SK-N-SH treated with all-trans-retinoic acid at 6 μM for 48 hours (cell line): ENCODE data around the gene CTNNAL1.

Experiments
- ARNTL ChIP-seq: fragments of 450-650 bp; formaldehyde crosslinking; IDR thresholded peaks from 2 replicates; pipeline ENCODE4 v1.5.0; 2020; ENCODE audit warnings: low read depth, mild to moderate bottlenecking, moderate library complexity, borderline replicate concordance
- BACH2 ChIP-seq: fragments of 250-450 bp; sonication (Bioruptor Pico); IDR thresholded peaks from 2 replicates; pipeline ENCODE4 v1.9.0; 2021; ENCODE audit warnings: mild to moderate bottlenecking, borderline replicate concordance
- ESRRG ChIP-seq: fragments of 250-450 bp; sonication (Bioruptor Pico); IDR thresholded peaks from 2 replicates; pipeline ENCODE4 v1.6.1; 2021; ENCODE audit warnings: mild to moderate bottlenecking
- GLIS3 ChIP-seq: fragments of 250-450 bp; sonication (Bioruptor Pico); IDR thresholded peaks from 2 replicates; pipeline ENCODE4 v1.5.0; 2020; ENCODE audit warnings: mild to moderate bottlenecking, moderate library complexity
- ISL1 ChIP-seq: fragments of 250-450 bp; sonication (Bioruptor Pico); IDR thresholded peaks from 2 replicates; pipeline ENCODE4 v2.1.2; 2022; ENCODE audit warnings: mild to moderate bottlenecking, moderate library complexity
- RARB ChIP-seq: fragments of 250-450 bp; sonication (Bioruptor Pico); IDR thresholded peaks from 2 replicates; pipeline ENCODE4 v1.8.0; 2021; ENCODE audit warnings: mild to moderate bottlenecking, moderate library complexity
- SNAI2 ChIP-seq: fragments of 250-450 bp; sonication (Bioruptor Pico); IDR thresholded peaks from 2 replicates; pipeline ENCODE4 v1.5.0; 2020; ENCODE audit warnings: mild to moderate bottlenecking, moderate library complexity
- ZC3H10 ChIP-seq: fragments of 250-450 bp; sonication (Bioruptor Pico); IDR thresholded peaks from 2 replicates; pipeline ENCODE4 v1.5.1; 2021; ENCODE audit warnings: mild to moderate bottlenecking, moderate library complexity
- ZFP3 ChIP-seq: fragments of 250-450 bp; sonication (Bioruptor Pico); IDR thresholded peaks from 2 replicates; pipeline ENCODE4 v1.5.0; 2020; ENCODE audit warnings: mild to moderate bottlenecking, moderate library complexity
- ZFP30 ChIP-seq: fragments of 450-650 bp; formaldehyde crosslinking; IDR thresholded peaks from 2 replicates; pipeline ENCODE4 v1.5.0; 2022; ENCODE audit warnings: mild to moderate bottlenecking, moderate library complexity
- ZNF565 ChIP-seq: fragments of 450-650 bp; formaldehyde crosslinking; conservative IDR thresholded peaks from 2 replicates; pipeline ENCODE4 v1.5.0; 2020; ENCODE audit warnings: low read depth, mild to moderate bottlenecking, moderate library complexity
- ZNF70 ChIP-seq: fragments of 450-650 bp; formaldehyde crosslinking; IDR thresholded peaks from 2 replicates; pipeline ENCODE4 v1.5.0; 2020; ENCODE audit warnings: mild to moderate bottlenecking, moderate library complexity
- TF ChIP-seq, protein P1 (sequence below): fragments of 250-450 bp; sonication (Bioruptor Pico); IDR thresholded peaks from 2 replicates; pipeline ENCODE4 v1.8.0; 2020; ENCODE audit warnings: mild to moderate bottlenecking, moderate library complexity, borderline replicate concordance
- TF ChIP-seq, protein P2 (sequence below): fragments of 250-450 bp; sonication (Bioruptor Pico); IDR thresholded peaks from 2 replicates; pipeline ENCODE4 v1.5.1; 2020; ENCODE audit warnings: low read depth, mild to moderate bottlenecking, moderate library complexity

DNA sequence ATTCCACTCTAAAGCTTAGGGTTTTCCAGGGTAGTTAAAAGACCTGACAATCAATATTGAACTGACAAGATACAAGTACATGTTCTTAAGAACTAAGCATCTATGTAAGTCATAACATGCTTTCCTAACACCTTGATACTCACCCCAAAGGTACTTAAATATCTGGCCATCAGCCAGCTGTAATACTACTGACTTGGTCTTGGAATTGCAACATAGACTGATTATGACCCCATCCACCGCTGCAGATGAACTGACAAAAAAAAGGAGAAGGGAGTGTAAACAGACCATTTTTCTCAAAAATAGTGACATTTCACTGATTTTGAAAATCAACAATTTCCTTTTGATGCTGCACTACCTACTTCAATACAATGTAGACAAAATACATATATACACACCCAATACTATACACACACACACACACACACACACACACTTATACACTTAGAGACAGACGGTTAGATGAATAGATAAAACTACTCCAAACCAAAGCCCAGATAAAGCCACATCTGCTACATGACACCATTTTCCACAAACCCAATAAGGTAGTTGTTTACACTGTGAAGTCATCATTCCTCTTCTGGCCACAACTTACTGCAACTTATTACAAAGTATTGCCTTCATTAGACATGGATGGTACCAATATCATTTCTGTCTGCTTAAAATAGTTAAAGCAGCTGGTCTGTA, 109.7 kb downstream of the CTNNAL1 start:
- TF ChIP-seq ZFP3 = no peak
- no peak for TF ChIP-seq ESRRG (CRISPR knock-in tag)
- no peak for TF ChIP-seq ZNF70 (CRISPR knock-in tag)
- TF ChIP-seq, protein P1, sequence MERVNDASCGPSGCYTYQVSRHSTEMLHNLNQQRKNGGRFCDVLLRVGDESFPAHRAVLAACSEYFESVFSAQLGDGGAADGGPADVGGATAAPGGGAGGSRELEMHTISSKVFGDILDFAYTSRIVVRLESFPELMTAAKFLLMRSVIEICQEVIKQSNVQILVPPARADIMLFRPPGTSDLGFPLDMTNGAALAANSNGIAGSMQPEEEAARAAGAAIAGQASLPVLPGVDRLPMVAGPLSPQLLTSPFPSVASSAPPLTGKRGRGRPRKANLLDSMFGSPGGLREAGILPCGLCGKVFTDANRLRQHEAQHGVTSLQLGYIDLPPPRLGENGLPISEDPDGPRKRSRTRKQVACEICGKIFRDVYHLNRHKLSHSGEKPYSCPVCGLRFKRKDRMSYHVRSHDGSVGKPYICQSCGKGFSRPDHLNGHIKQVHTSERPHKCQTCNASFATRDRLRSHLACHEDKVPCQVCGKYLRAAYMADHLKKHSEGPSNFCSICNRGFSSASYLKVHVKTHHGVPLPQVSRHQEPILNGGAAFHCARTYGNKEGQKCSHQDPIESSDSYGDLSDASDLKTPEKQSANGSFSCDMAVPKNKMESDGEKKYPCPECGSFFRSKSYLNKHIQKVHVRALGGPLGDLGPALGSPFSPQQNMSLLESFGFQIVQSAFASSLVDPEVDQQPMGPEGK (CRISPR knock-in tag) = no peak
- no peak for TF ChIP-seq GLIS3 (CRISPR knock-in tag)
- TF ChIP-seq BACH2 (CRISPR knock-in tag) = no peak
- no peak for TF ChIP-seq ZFP30 (CRISPR knock-in tag)
- no peak for TF ChIP-seq RARB (CRISPR knock-in tag)
- no peak for TF ChIP-seq ZNF565
- no peak for TF ChIP-seq ARNTL (CRISPR knock-in tag)
- TF ChIP-seq, protein P2, sequence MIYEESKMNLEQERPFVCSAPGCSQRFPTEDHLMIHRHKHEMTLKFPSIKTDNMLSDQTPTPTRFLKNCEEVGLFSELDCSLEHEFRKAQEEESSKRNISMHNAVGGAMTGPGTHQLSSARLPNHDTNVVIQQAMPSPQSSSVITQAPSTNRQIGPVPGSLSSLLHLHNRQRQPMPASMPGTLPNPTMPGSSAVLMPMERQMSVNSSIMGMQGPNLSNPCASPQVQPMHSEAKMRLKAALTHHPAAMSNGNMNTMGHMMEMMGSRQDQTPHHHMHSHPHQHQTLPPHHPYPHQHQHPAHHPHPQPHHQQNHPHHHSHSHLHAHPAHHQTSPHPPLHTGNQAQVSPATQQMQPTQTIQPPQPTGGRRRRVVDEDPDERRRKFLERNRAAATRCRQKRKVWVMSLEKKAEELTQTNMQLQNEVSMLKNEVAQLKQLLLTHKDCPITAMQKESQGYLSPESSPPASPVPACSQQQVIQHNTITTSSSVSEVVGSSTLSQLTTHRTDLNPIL (CRISPR knock-in tag) = no peak
- TF ChIP-seq ISL1 (CRISPR knock-in tag) = no peak
- no peak for TF ChIP-seq SNAI2 (CRISPR knock-in tag)
- TF ChIP-seq ZC3H10 (CRISPR knock-in tag) = no peak
